H9 (cell line): ENCODE results near the gene CABS1. TPM values are rescaled to one million over a fixed set of nuclear protein-coding genes. Genes with fewer than 3 reads are reported as not detected.

ENCODE experiments used
- DNase-seq: peaks from one replicate; pipeline ENCODE4 v3.0.0-alpha.2; 2017
- H2AFZ ChIP-seq: one replicate; pipeline ENCODE4 v1.6.1; 2013; ENCODE audit warnings: mild to moderate bottlenecking, low read length, control low read depth, moderate library complexity
- H2AK5ac ChIP-seq: 2 replicates; pipeline ENCODE4 v1.6.1; 2013; ENCODE audit warnings: low read length, control low read depth, mixed read lengths; ENCODE audit not compliant: insufficient read length
- H2BK120ac ChIP-seq: one replicate; pipeline ENCODE4 v1.6.1; 2013; ENCODE audit warnings: low read depth, mild to moderate bottlenecking, low read length, control low read depth, inconsistent platforms; ENCODE audit not compliant: poor library complexity, severe bottlenecking
- H2BK12ac ChIP-seq: 2 replicates; pipeline ENCODE4 v1.6.1; 2013; ENCODE audit warnings: low read length, control low read depth, mixed read lengths, low read depth; ENCODE audit not compliant: insufficient read length
- H2BK15ac ChIP-seq: 2 replicates; pipeline ENCODE4 v1.6.1; 2013; ENCODE audit warnings: low read depth, low read length, control low read depth
- H2BK20ac ChIP-seq: one replicate; pipeline ENCODE4 v1.6.1; 2013; ENCODE audit warnings: low read depth, mild to moderate bottlenecking, low read length, control low read depth, inconsistent platforms; ENCODE audit not compliant: poor library complexity, severe bottlenecking
- H2BK5ac ChIP-seq: 2 replicates; pipeline ENCODE4 v1.6.1; 2013; ENCODE audit warnings: low read length, control low read depth, mixed read lengths; ENCODE audit not compliant: insufficient read length
- H3K14ac ChIP-seq: 2 replicates; pipeline ENCODE4 v1.6.1; 2013; ENCODE audit warnings: low read length, control low read depth; ENCODE audit not compliant: insufficient read depth
- H3K18ac ChIP-seq: 2 replicates; pipeline ENCODE4 v1.6.1; 2013; ENCODE audit warnings: low read depth, mild to moderate bottlenecking, mixed read lengths, low read length, control low read depth; ENCODE audit not compliant: insufficient read length
- H3K23ac ChIP-seq: 2 replicates; pipeline ENCODE4 v1.6.1; 2013; ENCODE audit warnings: low read length, control low read depth, mixed read lengths, low read depth; ENCODE audit not compliant: insufficient read length
- H3K23me2 ChIP-seq: 2 replicates; pipeline ENCODE4 v1.6.1; 2013; ENCODE audit warnings: low read depth, mild to moderate bottlenecking, mixed read lengths, low read length, control low read depth; ENCODE audit not compliant: insufficient read length, poor library complexity, severe bottlenecking
- H3K27ac ChIP-seq: 2 replicates; pipeline ENCODE4 v1.5.1; 2013; ENCODE audit warnings: low read length, control low read depth, mixed read lengths, low read depth; ENCODE audit not compliant: insufficient read length
- H3K27me3 ChIP-seq: 2 replicates; pipeline ENCODE4 v1.6.1; 2013; ENCODE audit warnings: low read length, control low read depth, inconsistent platforms; ENCODE audit not compliant: insufficient read depth
- H3K4ac ChIP-seq: 2 replicates; pipeline ENCODE4 v1.6.1; 2013; ENCODE audit warnings: low read depth, mild to moderate bottlenecking, control low read depth, inconsistent platforms, low read length, moderate library complexity
- H3K4me1 ChIP-seq: 2 replicates; pipeline ENCODE4 v1.6.1; 2013; ENCODE audit warnings: low read length, control low read depth, inconsistent platforms; ENCODE audit not compliant: insufficient read depth
- H3K4me2 ChIP-seq: 2 replicates; pipeline ENCODE4 v1.6.1; 2013; ENCODE audit warnings: low read length, control low read depth, mixed read lengths; ENCODE audit not compliant: insufficient read length, insufficient read depth
- H3K56ac ChIP-seq: 2 replicates; pipeline ENCODE4 v1.6.1; 2013; ENCODE audit warnings: low read depth, mild to moderate bottlenecking, mixed read lengths, low read length, control low read depth; ENCODE audit not compliant: insufficient read length
- H3K79me1 ChIP-seq: 2 replicates; pipeline ENCODE4 v1.6.1; 2013; ENCODE audit warnings: low read depth, mild to moderate bottlenecking, moderate library complexity, low read length, control low read depth, inconsistent platforms; ENCODE audit not compliant: insufficient read depth, poor library complexity, severe bottlenecking
- H3K79me2 ChIP-seq: 2 replicates; pipeline ENCODE4 v1.6.1; 2013; ENCODE audit warnings: low read length, control low read depth, inconsistent platforms; ENCODE audit not compliant: insufficient read depth
- H3K9ac ChIP-seq: 2 replicates; pipeline ENCODE4 v1.6.1; 2013; ENCODE audit warnings: low read length, control low read depth, mixed read lengths; ENCODE audit not compliant: insufficient read length; ENCODE audit errors: extremely low read depth
- H3K9me3 ChIP-seq: one replicate; pipeline ENCODE4 v1.6.1; 2013; ENCODE audit warnings: low read depth, low read length, inconsistent platforms; ENCODE audit not compliant: control insufficient read depth
- H3T11ph ChIP-seq: one replicate; pipeline ENCODE4 v1.6.1; 2013; ENCODE audit warnings: mild to moderate bottlenecking, low read length, control low read depth, inconsistent platforms
- H4K20me1 ChIP-seq: one replicate; pipeline ENCODE4 v1.6.1; 2013; ENCODE audit not compliant: control insufficient read depth, insufficient read length, insufficient read depth
- H4K5ac ChIP-seq: 2 replicates; pipeline ENCODE4 v1.6.1; 2013; ENCODE audit warnings: low read depth, mild to moderate bottlenecking, mixed read lengths, low read length, control low read depth; ENCODE audit not compliant: insufficient read length
- H4K8ac ChIP-seq: replicated peaks from 2 replicates; pipeline ENCODE4 v1.6.1; 2013; ENCODE audit warnings: low read length, control low read depth, mixed read lengths, low read depth; ENCODE audit not compliant: insufficient read length
- H4K91ac ChIP-seq: 2 replicates; pipeline ENCODE4 v1.6.1; 2013; ENCODE audit warnings: low read depth, mild to moderate bottlenecking, moderate library complexity, mixed read lengths, low read length, control low read depth; ENCODE audit not compliant: insufficient read length
- H3K27ac Mint-ChIP-seq, 3 experiments: 2 replicates in 2 of 3; 3 replicates in 1 of 3; pipeline ENCODE4 v1.8.0; 2020 to 2021; ENCODE audit warnings: mixed read lengths in 3 of 3, mild to moderate bottlenecking in 1 of 3, moderate library complexity in 1 of 3
- H3K27me3 Mint-ChIP-seq: 2 replicates; pipeline ENCODE4 v1.8.0; 2021; ENCODE audit warnings: low read depth, mild to moderate bottlenecking, moderate library complexity, mixed read lengths
- H3K36me3 Mint-ChIP-seq, 3 experiments: 2 replicates in 2 of 3; 3 replicates in 1 of 3; pipeline ENCODE4 v1.8.0; 2020 to 2021; ENCODE audit warnings: low read depth in 3 of 3, mixed read lengths in 3 of 3; ENCODE audit not compliant: insufficient read depth in 1 of 3
- H3K4me1 Mint-ChIP-seq, 2 experiments: 2 replicates each; pipeline ENCODE4 v1.8.0; 2020; ENCODE audit warnings: mixed read lengths in 2 of 2
- H3K4me3 Mint-ChIP-seq, 2 experiments: 2 replicates in 1 of 2; 3 replicates in 1 of 2; pipeline ENCODE4 v1.8.0; 2020 to 2021; ENCODE audit warnings: mild to moderate bottlenecking in 2 of 2, mixed read lengths in 2 of 2, moderate library complexity in 1 of 2
- H3K9me3 Mint-ChIP-seq, 2 experiments: 2 replicates in 1 of 2; 3 replicates in 1 of 2; pipeline ENCODE4 v1.8.0; 2020; ENCODE audit warnings: mild to moderate bottlenecking in 2 of 2, mixed read lengths in 2 of 2, moderate library complexity in 1 of 2
- WGBS: extraction: QIAGEN DNeasy Blood & Tissue Kit; methylation state at CpG from one replicate; pipeline ENCODE4 v1.1.7; 2013; ENCODE audit warnings: missing lambda C conversion rate, low lambda C conversion rate, mixed read lengths; ENCODE audit not compliant: insufficient read length; ENCODE audit errors: extremely low coverage; 5-methylcytosine and 5-hydroxymethylcytosine counted together
- total RNA-seq: library from RNA; stranded (reverse); gene quantifications from 2 replicates; pipeline ENCODE4 v1.2.1, GENCODE V29; 2021
- TF ChIP-seq, protein P1 (sequence below): fragments of 200-600 bp; sonication (generic); conservative IDR thresholded peaks from 3 replicates; pipeline ENCODE4 v1.8.0; 2021; ENCODE audit warnings: antibody characterized with exemption, mild to moderate bottlenecking

Gene CABS1
- total RNA-seq, 1 experiment from 2014 or later, result 0.15 TPM

DNA sequence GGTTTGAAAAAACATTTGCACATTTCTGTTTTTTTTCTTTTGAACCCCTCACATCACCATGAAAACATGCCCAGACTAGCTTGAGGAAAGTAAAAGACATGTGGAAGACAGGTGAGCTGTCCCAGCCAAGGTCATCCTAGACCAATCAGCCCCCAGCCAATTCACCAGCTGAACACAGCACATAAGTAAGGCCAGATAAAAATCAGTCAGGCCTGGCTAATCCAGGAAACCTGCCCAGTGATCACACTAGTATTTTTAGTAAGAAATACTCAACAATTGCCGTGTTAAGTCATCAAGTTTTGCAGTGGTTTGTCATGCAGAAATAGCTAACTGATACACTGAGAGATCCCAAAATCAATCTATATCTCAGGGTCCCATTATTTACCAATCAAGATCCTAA is 21.4 kb downstream of the CABS1 start:
- no peak overlapping the region for H2AFZ ChIP-seq
- no peaks in the 10 kb centered on the region for H4K20me1 ChIP-seq
- H3K79me1 ChIP-seq, result no peaks in the 10 kb centered on the region
- no peak overlapping the region for H4K5ac ChIP-seq
- H3K14ac ChIP-seq, result no peak overlapping the region
- no peak overlapping the region for H3K9ac ChIP-seq
- H3K79me2 ChIP-seq, result no peaks in the 10 kb centered on the region
- H3K27ac ChIP-seq, result no peak overlapping the region
- DNase-seq, result no peak
- H3K27me3 ChIP-seq, result no peaks in the 10 kb centered on the region
- Mint-ChIP-seq H3K9me3 (no peaks in the 10 kb centered on the region), H3K4me1 (peaks cover 3 to 7% of the 10 kb centered on the region in 2 experiments; a peak in 3 of 4 replicates), H3K36me3 (no peaks in the 10 kb centered on the region), H3K27me3 (no peaks in the 10 kb centered on the region), H3K27ac (no peak overlapping the region; a peak in 1 of 7 replicates), H3K4me3 (no peak overlapping the region)
- H3K23me2 ChIP-seq, result no peaks in the 10 kb centered on the region
- no peak overlapping the region for H4K8ac ChIP-seq
- no peak overlapping the region for H3K23ac ChIP-seq
- no peak overlapping the region for H2BK15ac ChIP-seq
- no peak overlapping the region for H3K4me2 ChIP-seq
- no peak overlapping the region for H3T11ph ChIP-seq
- H3K4me1 ChIP-seq, result no peaks in the 10 kb centered on the region
- H2BK20ac ChIP-seq, result no peak overlapping the region
- H2BK12ac ChIP-seq, result no peak overlapping the region
- no peak overlapping the region for H3K56ac ChIP-seq
- TF ChIP-seq, protein P1, sequence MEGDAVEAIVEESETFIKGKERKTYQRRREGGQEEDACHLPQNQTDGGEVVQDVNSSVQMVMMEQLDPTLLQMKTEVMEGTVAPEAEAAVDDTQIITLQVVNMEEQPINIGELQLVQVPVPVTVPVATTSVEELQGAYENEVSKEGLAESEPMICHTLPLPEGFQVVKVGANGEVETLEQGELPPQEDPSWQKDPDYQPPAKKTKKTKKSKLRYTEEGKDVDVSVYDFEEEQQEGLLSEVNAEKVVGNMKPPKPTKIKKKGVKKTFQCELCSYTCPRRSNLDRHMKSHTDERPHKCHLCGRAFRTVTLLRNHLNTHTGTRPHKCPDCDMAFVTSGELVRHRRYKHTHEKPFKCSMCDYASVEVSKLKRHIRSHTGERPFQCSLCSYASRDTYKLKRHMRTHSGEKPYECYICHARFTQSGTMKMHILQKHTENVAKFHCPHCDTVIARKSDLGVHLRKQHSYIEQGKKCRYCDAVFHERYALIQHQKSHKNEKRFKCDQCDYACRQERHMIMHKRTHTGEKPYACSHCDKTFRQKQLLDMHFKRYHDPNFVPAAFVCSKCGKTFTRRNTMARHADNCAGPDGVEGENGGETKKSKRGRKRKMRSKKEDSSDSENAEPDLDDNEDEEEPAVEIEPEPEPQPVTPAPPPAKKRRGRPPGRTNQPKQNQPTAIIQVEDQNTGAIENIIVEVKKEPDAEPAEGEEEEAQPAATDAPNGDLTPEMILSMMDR, result no peak
- H3K9me3 ChIP-seq, result no peaks in the 10 kb centered on the region
- H2BK5ac ChIP-seq, result no peak overlapping the region
- WGBS, result no CpG with 5 or more reads among the region's 1 CpG
- H2AK5ac ChIP-seq, result no peak overlapping the region
- H3K18ac ChIP-seq, result no peak overlapping the region
- H3K4ac ChIP-seq, result no peak overlapping the region
- no peak overlapping the region for H2BK120ac ChIP-seq
- H4K91ac ChIP-seq, result no peak overlapping the region
